ENCODE measurements around the gene SCNN1G.

SCNN1G gene

DNA sequence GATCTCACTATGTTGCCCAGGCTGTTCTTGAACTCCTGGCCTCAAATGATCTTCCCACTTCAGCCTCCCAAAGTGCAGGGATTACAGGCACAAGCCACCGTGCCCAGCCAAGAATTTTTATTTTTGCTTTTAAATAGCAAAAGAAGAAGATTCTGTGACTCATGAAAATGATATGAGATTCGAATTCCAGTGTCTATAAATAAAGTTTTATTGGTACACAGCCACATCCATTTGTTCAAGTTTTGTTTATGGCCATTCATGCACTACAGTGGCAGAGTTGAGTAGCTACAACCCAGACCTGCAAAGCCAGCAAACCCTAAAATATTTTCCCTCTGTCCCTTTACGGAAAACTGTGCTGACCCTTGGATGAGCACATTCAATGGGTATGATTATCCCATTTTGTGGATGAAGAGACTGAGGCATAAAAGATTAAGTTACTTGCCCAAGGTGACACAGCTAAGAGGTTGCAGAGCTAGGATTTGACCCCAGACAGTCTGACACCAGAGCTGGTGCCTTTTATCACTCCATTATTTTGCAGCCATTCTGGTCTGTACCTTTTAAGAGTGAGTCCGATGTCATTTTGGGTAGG, 34.2 kb downstream of the SCNN1G start:
- Histone ChIP-seq H3K36me3 (ENCODE audit: control insufficient read depth in 1 of 2, insufficient read depth in 2 of 2, low read length in 2 of 2) (no peaks in the 10 kb centered on the region), H3K4me1 (ENCODE audit: control insufficient read depth in 1 of 2, insufficient read depth in 2 of 2, low read length in 2 of 2) (no peaks in the 10 kb centered on the region), H3K9me3 (ENCODE audit: control insufficient read depth in 1 of 2, low read length in 2 of 2) (no peaks in the 10 kb centered on the region), H3K4me3 (ENCODE audit: low read depth in 1 of 2, low read length in 2 of 2) (no peak overlapping the region), H3K27me3 (ENCODE audit: control insufficient read depth in 1 of 2, insufficient read depth in 2 of 2, low read length in 2 of 2) (peaks cover 0 to 4% of the 10 kb centered on the region in 2 donors), H3K27ac (ENCODE audit: low read depth, low read length) (no peak overlapping the region), H3K9ac (ENCODE audit: low read depth in 1 of 2, low read length in 2 of 2) (no peak overlapping the region)

DNA sequence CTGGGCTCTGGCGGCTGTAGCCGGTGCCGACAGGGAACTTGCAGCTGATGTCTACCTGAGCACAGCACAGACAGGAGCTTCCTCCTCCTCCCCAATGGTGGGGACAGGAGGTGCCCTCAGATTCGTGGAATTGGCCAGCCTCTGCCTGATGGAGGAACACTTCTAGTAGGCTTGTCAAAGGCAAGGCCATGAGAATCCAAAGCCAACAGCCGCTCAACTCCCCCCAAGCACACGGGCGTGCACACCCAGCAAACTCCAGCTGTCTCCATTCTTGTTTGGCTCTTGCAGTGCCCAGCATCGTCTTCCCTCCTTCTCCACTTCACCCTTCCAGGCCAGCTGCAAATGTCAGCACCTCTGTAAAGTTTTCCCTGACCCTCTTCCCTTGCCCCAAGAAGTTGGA, 35.1 kb downstream of the SCNN1G start:
- H3K4me1 ChIP-seq (ENCODE audit: control insufficient read depth in 1 of 2, insufficient read depth in 2 of 2, low read length in 2 of 2): no peaks in the 10 kb centered on the region
- no peaks in the 10 kb centered on the region for H3K9me3 ChIP-seq (ENCODE audit: control insufficient read depth in 1 of 2, low read length in 2 of 2)
- H3K27me3 ChIP-seq (ENCODE audit: control insufficient read depth in 1 of 2, insufficient read depth in 2 of 2, low read length in 2 of 2): peaks cover 0 to 4% of the 10 kb centered on the region in 2 donors
- H3K4me3 ChIP-seq (ENCODE audit: low read depth in 1 of 2, low read length in 2 of 2): no peak overlapping the region
- H3K9ac ChIP-seq (ENCODE audit: low read depth in 1 of 2, low read length in 2 of 2): no peak overlapping the region
- no peaks in the 10 kb centered on the region for H3K36me3 ChIP-seq (ENCODE audit: control insufficient read depth in 1 of 2, insufficient read depth in 2 of 2, low read length in 2 of 2)
- H3K27ac ChIP-seq (ENCODE audit: low read depth, low read length): no peak overlapping the region

GRCh38 chr16:23222929-23223328, 40.4 kb downstream of the SCNN1G start:
- Histone ChIP-seq H3K9ac (ENCODE audit: low read depth in 1 of 2, low read length in 2 of 2) (no peak overlapping the region), H3K36me3 (ENCODE audit: control insufficient read depth in 1 of 2, insufficient read depth in 2 of 2, low read length in 2 of 2) (no peaks in the 10 kb centered on the region), H3K4me3 (ENCODE audit: low read depth in 1 of 2, low read length in 2 of 2) (no peak overlapping the region), H3K4me1 (ENCODE audit: control insufficient read depth in 1 of 2, insufficient read depth in 2 of 2, low read length in 2 of 2) (no peaks in the 10 kb centered on the region), H3K27me3 (ENCODE audit: control insufficient read depth in 1 of 2, insufficient read depth in 2 of 2, low read length in 2 of 2) (peaks cover 0 to 4% of the 10 kb centered on the region in 2 donors), H3K9me3 (ENCODE audit: control insufficient read depth in 1 of 2, low read length in 2 of 2) (no peaks in the 10 kb centered on the region), H3K27ac (ENCODE audit: low read depth, low read length) (no peak overlapping the region)

- no peaks in the 10 kb centered on the region for H3K4me1 ChIP-seq (ENCODE audit: control insufficient read depth in 1 of 2, insufficient read depth in 2 of 2, low read length in 2 of 2)
- H3K27ac ChIP-seq (ENCODE audit: low read depth, low read length): no peak overlapping the region
- no peak overlapping the region for H3K9ac ChIP-seq (ENCODE audit: low read depth in 1 of 2, low read length in 2 of 2)
- no peaks in the 10 kb centered on the region for H3K36me3 ChIP-seq (ENCODE audit: control insufficient read depth in 1 of 2, insufficient read depth in 2 of 2, low read length in 2 of 2)
- H3K9me3 ChIP-seq (ENCODE audit: control insufficient read depth in 1 of 2, low read length in 2 of 2): no peaks in the 10 kb centered on the region
- H3K4me3 ChIP-seq (ENCODE audit: low read depth in 1 of 2, low read length in 2 of 2): no peak overlapping the region
- H3K27me3 ChIP-seq (ENCODE audit: control insufficient read depth in 1 of 2, insufficient read depth in 2 of 2, low read length in 2 of 2): peaks cover 0 to 4% of the 10 kb centered on the region in 2 donors
These were observed 40.8 kb downstream of the SCNN1G start for GRCh38 chr16:23223368-23223767.

GRCh38 chr16:23225109-23225508, 42.6 kb downstream of the SCNN1G start:
- no peak overlapping the region for H3K9ac ChIP-seq (ENCODE audit: low read depth in 1 of 2, low read length in 2 of 2)
- no peaks in the 10 kb centered on the region for H3K9me3 ChIP-seq (ENCODE audit: control insufficient read depth in 1 of 2, low read length in 2 of 2)
- H3K4me3 ChIP-seq (ENCODE audit: low read depth in 1 of 2, low read length in 2 of 2): no peak overlapping the region
- H3K27me3 ChIP-seq (ENCODE audit: control insufficient read depth in 1 of 2, insufficient read depth in 2 of 2, low read length in 2 of 2): peaks cover 0 to 3% of the 10 kb centered on the region in 2 donors
- no peaks in the 10 kb centered on the region for H3K36me3 ChIP-seq (ENCODE audit: control insufficient read depth in 1 of 2, insufficient read depth in 2 of 2, low read length in 2 of 2)
- no peaks in the 10 kb centered on the region for H3K4me1 ChIP-seq (ENCODE audit: control insufficient read depth in 1 of 2, insufficient read depth in 2 of 2, low read length in 2 of 2)
- H3K27ac ChIP-seq (ENCODE audit: low read depth, low read length): no peak overlapping the region

GRCh38 chr16:23225634-23226033, 43.1 kb downstream of the SCNN1G start:
- Histone ChIP-seq H3K4me3 (ENCODE audit: low read depth in 1 of 2, low read length in 2 of 2) (no peak overlapping the region), H3K27me3 (ENCODE audit: control insufficient read depth in 1 of 2, insufficient read depth in 2 of 2, low read length in 2 of 2) (no peaks in the 10 kb centered on the region), H3K9ac (ENCODE audit: low read depth in 1 of 2, low read length in 2 of 2) (no peak overlapping the region), H3K36me3 (ENCODE audit: control insufficient read depth in 1 of 2, insufficient read depth in 2 of 2, low read length in 2 of 2) (no peaks in the 10 kb centered on the region), H3K4me1 (ENCODE audit: control insufficient read depth in 1 of 2, insufficient read depth in 2 of 2, low read length in 2 of 2) (no peaks in the 10 kb centered on the region), H3K9me3 (ENCODE audit: control insufficient read depth in 1 of 2, low read length in 2 of 2) (no peaks in the 10 kb centered on the region), H3K27ac (ENCODE audit: low read depth, low read length) (no peak overlapping the region)

DNA sequence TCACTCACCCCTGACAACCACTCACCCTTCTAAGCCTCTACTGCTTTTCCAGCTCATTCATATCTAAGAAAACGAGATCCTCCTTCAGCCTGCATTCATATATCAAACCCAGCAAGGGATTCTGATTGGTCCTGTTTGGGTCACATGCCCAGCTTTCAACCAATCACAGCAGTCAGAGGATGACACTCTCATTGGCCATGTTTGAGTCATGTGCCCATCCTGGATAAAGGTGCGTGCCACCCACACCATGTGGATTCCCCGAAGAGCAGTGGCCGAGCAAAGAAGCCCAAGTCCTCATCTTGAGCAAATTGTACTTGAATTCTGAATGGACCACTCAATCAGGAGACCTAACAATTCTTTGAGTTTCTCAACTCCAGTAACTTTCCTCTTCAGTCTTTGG, 45.0 kb downstream of the SCNN1G start:
- no peaks in the 10 kb centered on the region for H3K36me3 ChIP-seq (ENCODE audit: control insufficient read depth in 1 of 2, insufficient read depth in 2 of 2, low read length in 2 of 2)
- no peaks in the 10 kb centered on the region for H3K27me3 ChIP-seq (ENCODE audit: control insufficient read depth in 1 of 2, insufficient read depth in 2 of 2, low read length in 2 of 2)
- H3K4me1 ChIP-seq (ENCODE audit: control insufficient read depth in 1 of 2, insufficient read depth in 2 of 2, low read length in 2 of 2): no peaks in the 10 kb centered on the region
- no peaks in the 10 kb centered on the region for H3K9me3 ChIP-seq (ENCODE audit: control insufficient read depth in 1 of 2, low read length in 2 of 2)
- H3K4me3 ChIP-seq (ENCODE audit: low read depth in 1 of 2, low read length in 2 of 2): no peak overlapping the region
- H3K27ac ChIP-seq (ENCODE audit: low read depth, low read length): no peak overlapping the region
- H3K9ac ChIP-seq (ENCODE audit: low read depth in 1 of 2, low read length in 2 of 2): no peak overlapping the region

DNA sequence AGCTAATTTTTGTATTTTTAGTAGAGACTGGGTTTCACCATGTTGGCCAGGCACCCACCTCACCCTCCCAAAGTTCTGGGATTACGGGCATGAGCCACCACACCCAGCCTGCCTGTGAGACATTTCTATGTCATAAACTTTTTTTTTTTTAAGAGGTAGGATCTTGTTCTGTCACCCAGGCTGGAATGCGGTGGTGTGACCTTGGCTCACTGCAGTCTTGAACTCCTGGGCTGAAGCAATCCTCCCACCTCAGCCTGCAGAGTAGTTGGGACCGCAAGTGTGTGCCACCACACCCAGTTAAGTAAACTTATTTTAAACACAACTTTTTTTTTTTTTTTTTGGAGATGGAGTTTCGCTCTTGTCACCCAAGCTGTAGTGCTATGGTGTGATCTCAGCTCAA, 47.2 kb downstream of the SCNN1G start:
- Histone ChIP-seq H3K9me3 (ENCODE audit: control insufficient read depth in 1 of 2, low read length in 2 of 2) (no peaks in the 10 kb centered on the region), H3K4me3 (ENCODE audit: low read depth in 1 of 2, low read length in 2 of 2) (no peak overlapping the region), H3K27ac (ENCODE audit: low read depth, low read length) (no peak overlapping the region), H3K4me1 (ENCODE audit: control insufficient read depth in 1 of 2, insufficient read depth in 2 of 2, low read length in 2 of 2) (no peaks in the 10 kb centered on the region), H3K36me3 (ENCODE audit: control insufficient read depth in 1 of 2, insufficient read depth in 2 of 2, low read length in 2 of 2) (no peaks in the 10 kb centered on the region), H3K27me3 (ENCODE audit: control insufficient read depth in 1 of 2, insufficient read depth in 2 of 2, low read length in 2 of 2) (no peaks in the 10 kb centered on the region), H3K9ac (ENCODE audit: low read depth in 1 of 2, low read length in 2 of 2) (no peak overlapping the region)

- H3K9me3 ChIP-seq (ENCODE audit: control insufficient read depth in 1 of 2, low read length in 2 of 2): no peaks in the 10 kb centered on the region
- no peaks in the 10 kb centered on the region for H3K4me1 ChIP-seq (ENCODE audit: control insufficient read depth in 1 of 2, insufficient read depth in 2 of 2, low read length in 2 of 2)
- no peak overlapping the region for H3K9ac ChIP-seq (ENCODE audit: low read depth in 1 of 2, low read length in 2 of 2)
- no peak overlapping the region for H3K4me3 ChIP-seq (ENCODE audit: low read depth in 1 of 2, low read length in 2 of 2)
- no peaks in the 10 kb centered on the region for H3K36me3 ChIP-seq (ENCODE audit: control insufficient read depth in 1 of 2, insufficient read depth in 2 of 2, low read length in 2 of 2)
- H3K27me3 ChIP-seq (ENCODE audit: control insufficient read depth in 1 of 2, insufficient read depth in 2 of 2, low read length in 2 of 2): no peaks in the 10 kb centered on the region
- no peak overlapping the region for H3K27ac ChIP-seq (ENCODE audit: low read depth, low read length)
These were observed 50.3 kb downstream of the SCNN1G start for GRCh38 chr16:23232806-23233205.

GRCh38 chr16:23235176-23235575, 52.6 kb downstream of the SCNN1G start:
- Histone ChIP-seq H3K36me3 (ENCODE audit: control insufficient read depth in 1 of 2, insufficient read depth in 2 of 2, low read length in 2 of 2) (no peaks in the 10 kb centered on the region), H3K9ac (ENCODE audit: low read depth in 1 of 2, low read length in 2 of 2) (no peak overlapping the region), H3K4me3 (ENCODE audit: low read depth in 1 of 2, low read length in 2 of 2) (no peak overlapping the region), H3K9me3 (ENCODE audit: control insufficient read depth in 1 of 2, low read length in 2 of 2) (no peaks in the 10 kb centered on the region), H3K27ac (ENCODE audit: low read depth, low read length) (no peak overlapping the region), H3K4me1 (ENCODE audit: control insufficient read depth in 1 of 2, insufficient read depth in 2 of 2, low read length in 2 of 2) (no peaks in the 10 kb centered on the region), H3K27me3 (ENCODE audit: control insufficient read depth in 1 of 2, insufficient read depth in 2 of 2, low read length in 2 of 2) (no peaks in the 10 kb centered on the region)

GRCh38 chr16:23236983-23237382, 54.4 kb downstream of the SCNN1G start:
- Histone ChIP-seq H3K4me1 (ENCODE audit: control insufficient read depth in 1 of 2, insufficient read depth in 2 of 2, low read length in 2 of 2) (no peaks in the 10 kb centered on the region), H3K9ac (ENCODE audit: low read depth in 1 of 2, low read length in 2 of 2) (no peak overlapping the region), H3K9me3 (ENCODE audit: control insufficient read depth in 1 of 2, low read length in 2 of 2) (no peaks in the 10 kb centered on the region), H3K27me3 (ENCODE audit: control insufficient read depth in 1 of 2, insufficient read depth in 2 of 2, low read length in 2 of 2) (no peaks in the 10 kb centered on the region), H3K4me3 (ENCODE audit: low read depth in 1 of 2, low read length in 2 of 2) (no peak overlapping the region), H3K27ac (ENCODE audit: low read depth, low read length) (no peak overlapping the region), H3K36me3 (ENCODE audit: control insufficient read depth in 1 of 2, insufficient read depth in 2 of 2, low read length in 2 of 2) (no peaks in the 10 kb centered on the region)

Measured in duodenal mucosa (tissue), 2 donors.